ENCODE measurements around the gene DNAH7. TPM values are rescaled to one million over a fixed set of nuclear protein-coding genes. Genes with fewer than 3 reads are reported as not detected.

Gene DNAH7
- total and polyA plus RNA-seq, 2 donors (not counting 3 experiments of a cell fraction or from before 2014, with no cell fraction given), result 0.15 to 0.24 TPM

DNA sequence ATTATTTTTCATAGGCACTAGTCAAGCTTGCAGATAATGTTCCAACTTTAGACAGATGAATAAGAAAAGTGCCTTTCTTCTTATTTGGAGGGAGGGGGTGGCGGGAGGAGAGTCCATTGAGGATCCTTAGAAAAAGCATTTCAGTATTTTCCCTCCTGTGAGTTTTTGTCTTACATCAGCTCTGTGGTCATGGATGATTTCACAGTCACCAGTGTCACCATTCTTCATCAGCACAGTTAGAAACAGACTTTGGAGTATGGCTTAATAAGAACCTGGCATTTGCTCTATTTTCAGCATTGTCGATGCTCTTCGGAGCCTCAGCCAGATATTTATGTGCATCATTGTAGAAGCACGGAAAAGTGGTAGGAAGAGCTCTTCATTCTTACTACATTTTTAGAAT, 341.5 kb downstream of the DNAH7 start:
- Histone ChIP-seq H3K79me2 (ENCODE audit: control insufficient read depth, insufficient read depth, low read length) (no peaks in the 10 kb centered on the region), H3K4me2 (ENCODE audit: insufficient read depth, low read length) (no peak overlapping the region), H3K27me3 (ENCODE audit: control insufficient read depth in 2 of 2, insufficient read depth in 2 of 2, low read length in 2 of 2) (no peaks in the 10 kb centered on the region), H3K4me3 (replicated peaks in 1 of 3; ENCODE audit: insufficient read depth in 1 of 3, low read depth in 1 of 3, low read length in 3 of 3) (no peak overlapping the region), H3K9ac (replicated peaks; ENCODE audit: extremely low read depth, insufficient read depth, low read length) (no peak overlapping the region), H3K9me1 (replicated peaks; ENCODE audit: control insufficient read depth, extremely low read depth, insufficient read depth, low read length) (no peaks in the 10 kb centered on the region), H2AFZ (ENCODE audit: low read depth, low read length) (no peak overlapping the region), H3K4me1 (ENCODE audit: control insufficient read depth, extremely low read depth, insufficient read depth, low read length) (no peaks in the 10 kb centered on the region), H3K36me3 (ENCODE audit: control insufficient read depth in 2 of 2, extremely low read depth in 1 of 2, insufficient read depth in 2 of 2, low read length in 2 of 2) (no peaks in the 10 kb centered on the region), H3K9me3 (replicated peaks; ENCODE audit: control insufficient read depth, insufficient read depth, low read length) (no peaks in the 10 kb centered on the region), H3K27ac (ENCODE audit: insufficient read depth, low read depth, low read length) (no peak overlapping the region), H4K20me1 (replicated peaks; ENCODE audit: control insufficient read depth, extremely low read depth, insufficient read depth, low read length) (no peaks in the 10 kb centered on the region)
- POLR2A ChIA-PET, result no interaction called here
- intact Hi-C loops (cut with micrococcal nuclease), result no loop called here
- TF ChIP-seq GATA2 (IDR thresholded peaks at IDR 0.05; ENCODE audit: insufficient read depth, insufficient read length, low read depth, low read length) (no peak), JUN (IDR thresholded peaks at IDR 0.05; ENCODE audit: borderline replicate concordance, insufficient read depth, insufficient read length, low read depth) (no peak), EZH2 (IDR thresholded peaks at IDR 0.05; ENCODE audit: borderline replicate concordance, low read depth, low read length, severe bottlenecking) (no peak), MYC (IDR thresholded peaks at IDR 0.05; ENCODE audit: low read depth, low read length) (no peak), POLR2A (IDR thresholded peaks at IDR 0.05; ENCODE audit: low read depth, low read length) (no peak), POLR2AphosphoS5 (IDR thresholded peaks at IDR 0.05; ENCODE audit: insufficient read depth, low read depth, low read length) (no peak), FOS (IDR thresholded peaks at IDR 0.05; ENCODE audit: borderline replicate concordance, insufficient read depth, low read length) (no peak)
- TF ChIP-seq, protein P1, sequence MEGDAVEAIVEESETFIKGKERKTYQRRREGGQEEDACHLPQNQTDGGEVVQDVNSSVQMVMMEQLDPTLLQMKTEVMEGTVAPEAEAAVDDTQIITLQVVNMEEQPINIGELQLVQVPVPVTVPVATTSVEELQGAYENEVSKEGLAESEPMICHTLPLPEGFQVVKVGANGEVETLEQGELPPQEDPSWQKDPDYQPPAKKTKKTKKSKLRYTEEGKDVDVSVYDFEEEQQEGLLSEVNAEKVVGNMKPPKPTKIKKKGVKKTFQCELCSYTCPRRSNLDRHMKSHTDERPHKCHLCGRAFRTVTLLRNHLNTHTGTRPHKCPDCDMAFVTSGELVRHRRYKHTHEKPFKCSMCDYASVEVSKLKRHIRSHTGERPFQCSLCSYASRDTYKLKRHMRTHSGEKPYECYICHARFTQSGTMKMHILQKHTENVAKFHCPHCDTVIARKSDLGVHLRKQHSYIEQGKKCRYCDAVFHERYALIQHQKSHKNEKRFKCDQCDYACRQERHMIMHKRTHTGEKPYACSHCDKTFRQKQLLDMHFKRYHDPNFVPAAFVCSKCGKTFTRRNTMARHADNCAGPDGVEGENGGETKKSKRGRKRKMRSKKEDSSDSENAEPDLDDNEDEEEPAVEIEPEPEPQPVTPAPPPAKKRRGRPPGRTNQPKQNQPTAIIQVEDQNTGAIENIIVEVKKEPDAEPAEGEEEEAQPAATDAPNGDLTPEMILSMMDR (IDR thresholded peaks at IDR 0.05; ENCODE audit: extremely low read depth in 1 of 2, insufficient read depth in 1 of 2, low read depth in 1 of 2, low read length in 2 of 2), result no peak
- TF ChIP-seq, protein P2, sequence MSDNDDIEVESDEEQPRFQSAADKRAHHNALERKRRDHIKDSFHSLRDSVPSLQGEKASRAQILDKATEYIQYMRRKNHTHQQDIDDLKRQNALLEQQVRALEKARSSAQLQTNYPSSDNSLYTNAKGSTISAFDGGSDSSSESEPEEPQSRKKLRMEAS (IDR thresholded peaks at IDR 0.05; ENCODE audit: insufficient read depth, insufficient read length), result no peak
- dilution Hi-C loops (cut with MboI; ENCODE audit: extremely low pct_ligation_motif_present, low sequenced_read_pairs), result no loop called here
- DNase-seq (ENCODE audit: low read depth, low spot score) (no peak), FAIRE-seq (no peak)
- CTCF ChIA-PET, result interaction anchor here (0.8 to 2.4 kb wide), 2 partner anchors 10 to 12 kb away, joined by 3 to 6 read pairs; no protein-coding TSS in a partner anchor
- BruUV-seq (replicated peaks), result no TSS peak
